ENCODE results near the gene ABLIM2.

ABLIM2 gene

DNA sequence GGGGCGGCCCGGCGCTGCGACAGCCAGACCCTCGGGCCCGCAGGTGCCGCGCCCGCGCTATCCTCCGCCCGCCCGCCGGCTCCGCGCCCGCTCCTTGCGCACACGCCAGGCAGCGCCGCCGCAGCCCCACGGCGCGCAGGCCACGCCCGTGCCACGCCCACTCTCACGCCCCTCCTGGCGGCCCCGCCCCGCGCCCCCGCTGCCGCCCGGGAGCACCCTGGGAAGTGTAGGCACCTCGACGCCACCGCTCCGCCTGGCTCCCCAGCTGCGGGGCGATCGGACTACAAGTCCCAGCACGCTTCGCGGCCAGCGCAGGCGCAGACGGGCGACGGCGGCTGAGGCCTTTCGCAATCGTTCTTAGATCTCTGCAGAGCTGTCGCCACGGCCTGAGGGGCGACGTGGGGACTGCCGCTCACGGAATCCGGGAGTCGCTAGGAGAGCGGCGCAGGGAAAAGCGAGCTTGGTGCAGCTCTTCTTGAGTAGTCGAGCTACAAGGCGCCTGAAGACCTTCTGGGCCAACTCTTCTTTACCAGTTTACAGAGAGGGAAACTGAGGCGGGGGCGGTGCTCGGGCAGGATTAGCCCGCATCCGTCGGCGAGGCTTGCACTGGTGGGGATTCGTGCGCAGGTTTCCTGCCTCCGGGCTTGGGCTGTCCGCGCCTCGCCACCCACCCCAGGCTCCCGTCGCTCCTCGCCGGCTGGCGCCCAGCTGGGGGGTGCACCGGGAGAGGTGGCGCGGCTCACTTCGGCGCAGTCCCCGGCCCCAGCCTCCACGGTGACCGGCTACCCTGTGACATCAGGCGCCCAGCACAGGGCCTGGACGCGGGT lies at the start of gene ABLIM2:
TSS of gene ABLIM2 (minus strand) at position 104 of the 827 bp plus-strand sequence. CDS start 124 bp downstream, outside the sequence.
- peak; percentile 98 for DNase-seq

- no peak for DNase-seq
Observed at GRCh38 chr4:8207314-8207713, 48.7 kb upstream of the ABLIM2 start.

- DNase-seq = no peak
Observed at GRCh38 chr4:8205749-8206611, 47.4 kb upstream of the ABLIM2 start.

DNA sequence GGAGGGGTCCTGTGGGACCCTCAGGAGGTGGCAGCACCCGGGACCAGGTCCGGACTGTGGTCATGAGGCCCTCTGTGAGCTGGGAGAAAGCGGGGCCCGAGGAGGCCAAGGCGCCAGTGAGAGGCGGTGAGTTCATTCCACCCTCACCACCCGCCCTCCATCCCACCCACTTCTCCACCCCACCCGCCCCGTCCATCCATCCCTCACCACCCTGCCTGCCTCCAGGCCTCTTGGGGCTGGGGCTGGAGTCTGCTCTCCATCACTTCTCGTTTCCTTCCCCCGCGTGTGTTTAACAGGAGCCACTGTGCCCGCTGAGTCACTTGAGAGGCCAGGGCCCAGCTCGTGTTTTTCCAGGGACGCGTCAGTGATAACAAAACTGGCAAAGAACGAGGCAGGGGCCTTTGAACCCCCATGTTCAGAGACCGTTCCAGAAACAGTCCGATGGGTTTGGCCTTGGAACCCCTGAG lies 46.7 kb upstream of the ABLIM2 start:
- DNase-seq = no peak

- DNase-seq = no peak
Observed at GRCh38 chr4:8204576-8205227, 46.1 kb upstream of the ABLIM2 start.

DNA sequence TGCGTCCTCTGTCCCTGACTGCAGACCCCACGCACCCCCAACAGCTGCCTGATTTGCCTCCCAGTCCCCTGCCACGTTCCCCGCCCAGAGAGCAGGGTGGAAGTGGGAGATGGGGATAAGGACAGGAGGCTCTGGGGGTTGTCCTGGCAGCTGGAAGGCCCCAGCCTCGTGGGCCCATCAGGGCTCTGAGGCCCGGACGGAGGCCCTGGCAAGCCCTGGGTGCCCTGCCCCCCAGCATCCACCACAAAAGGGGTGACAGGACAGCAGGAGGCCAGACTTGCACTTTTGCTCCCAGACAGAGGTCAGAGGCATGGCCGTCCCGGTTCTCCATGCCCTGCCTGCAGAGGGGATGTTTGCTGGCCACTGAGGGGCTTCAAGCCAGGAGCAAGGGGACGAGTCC lies 45.2 kb upstream of the ABLIM2 start:
- DNase-seq = no peak

DNA sequence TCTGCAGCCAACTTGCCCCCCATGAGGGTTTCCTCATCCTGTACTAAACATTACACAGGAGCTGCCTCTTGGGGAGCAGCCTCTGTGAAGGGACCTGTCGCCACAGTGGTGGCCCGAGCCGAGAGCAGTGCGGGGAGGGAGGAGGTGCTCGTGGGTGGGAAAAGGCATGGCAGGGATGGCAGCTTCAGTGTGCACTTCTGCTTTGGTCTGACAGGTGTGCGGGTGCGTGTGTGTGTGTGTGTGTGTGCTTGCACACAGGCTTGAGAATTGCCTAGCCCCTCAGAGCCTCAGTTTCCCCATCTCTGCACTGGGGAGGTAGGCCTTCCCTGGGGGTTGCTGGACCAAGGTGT lies 44.4 kb upstream of the ABLIM2 start:
- DNase-seq = no peak

- no peak for DNase-seq
Observed at GRCh38 chr4:8202108-8203051, 43.8 kb upstream of the ABLIM2 start.

DNA sequence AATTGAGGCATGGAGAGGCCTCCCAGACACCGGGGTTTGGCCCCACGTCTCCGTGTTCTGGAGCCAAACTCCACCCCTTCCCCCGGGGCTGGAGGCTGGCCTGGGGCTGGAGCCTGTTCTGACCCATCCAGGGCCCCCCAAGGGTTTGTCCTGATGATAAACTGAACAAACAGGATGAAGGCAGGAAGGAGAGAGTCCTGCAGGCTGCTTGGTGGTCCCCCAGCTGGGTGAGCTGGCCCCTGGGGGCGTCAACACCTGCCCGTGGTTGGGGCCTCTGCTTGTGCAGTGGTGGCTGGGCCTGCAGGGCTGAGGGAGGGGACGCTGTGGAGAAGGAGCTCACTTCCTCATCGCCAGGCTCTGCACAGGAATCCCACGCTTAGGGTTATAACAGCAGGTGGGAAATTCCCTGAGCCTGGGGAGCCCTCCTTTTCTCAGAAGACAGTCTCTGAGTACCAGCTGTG lies 42.7 kb upstream of the ABLIM2 start:
- DNase-seq = peak; percentile 49

DNA sequence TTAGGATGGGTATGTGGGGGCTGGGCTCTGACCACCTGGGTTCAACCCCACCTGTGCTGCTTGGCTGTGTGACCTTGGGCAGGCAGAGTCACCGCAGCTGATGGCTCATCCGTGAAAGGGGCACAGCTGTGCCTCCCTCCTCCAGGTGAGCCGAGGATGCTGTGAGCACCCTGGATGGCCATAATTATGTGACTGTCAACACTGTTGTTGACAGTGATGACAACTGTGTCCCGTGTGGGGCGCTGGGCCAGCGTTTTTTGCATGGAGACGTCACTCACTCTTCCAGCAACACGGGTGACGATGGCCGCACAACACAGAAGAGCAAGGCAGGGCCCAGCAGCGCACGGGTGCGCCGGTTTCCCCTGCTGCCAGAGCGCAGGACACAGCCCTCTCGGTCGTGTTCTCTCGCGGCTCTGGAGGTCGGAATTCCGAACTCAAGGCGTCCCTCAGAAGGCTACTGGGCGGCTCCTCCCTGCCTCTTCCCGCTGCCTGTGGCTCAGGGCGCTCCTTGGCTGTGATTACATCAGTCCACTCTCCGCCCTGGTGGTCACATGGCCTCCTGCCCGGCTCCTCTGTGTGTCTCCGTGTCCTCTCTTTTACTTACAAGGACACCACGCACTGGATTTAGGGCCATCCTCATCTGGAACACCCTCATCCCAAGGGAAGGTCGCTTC lies 41.8 kb upstream of the ABLIM2 start:
- DNase-seq = peak; percentile 29

DNA sequence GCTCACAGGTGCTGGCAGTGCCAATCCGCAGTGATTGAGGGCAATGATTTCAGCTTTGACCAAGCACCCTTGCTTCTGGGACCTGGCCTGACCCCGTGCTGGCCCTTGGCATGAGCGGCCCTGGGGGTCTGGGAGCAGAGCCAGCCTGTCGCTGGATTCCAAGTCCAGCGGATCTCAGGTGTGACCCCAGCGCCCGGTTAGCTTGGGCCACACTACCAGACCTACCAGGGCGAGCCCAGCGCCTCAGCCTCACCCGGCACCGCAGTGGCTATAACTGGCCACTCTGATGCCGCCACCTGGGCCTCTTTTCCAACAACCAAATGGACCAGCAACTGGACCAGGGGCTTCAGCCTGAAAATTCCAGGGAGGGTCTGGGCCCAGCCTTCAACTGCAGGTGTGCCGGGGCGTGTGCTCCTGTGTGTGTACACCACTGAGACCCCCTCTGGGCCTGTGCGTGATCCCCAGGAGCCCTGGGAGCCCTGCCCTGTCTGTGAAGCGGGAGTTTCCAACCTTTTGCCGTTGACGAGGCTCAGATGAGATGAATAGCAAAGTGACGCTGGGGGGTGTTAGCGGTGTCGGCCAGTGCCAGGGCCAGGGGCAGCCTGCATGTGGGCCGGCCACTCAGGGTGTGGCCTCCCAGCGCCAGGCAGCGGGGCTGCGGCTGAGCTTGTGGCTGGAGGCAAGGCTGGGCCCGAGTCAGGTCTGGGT lies 41.1 kb upstream of the ABLIM2 start:
- DNase-seq = peak; percentile 22

GRCh38 chr4:8198906-8199593 lies 40.4 kb upstream of the ABLIM2 start, which contains the start of gene SH3TC1:
SH3TC1 (plus strand) TSS chr4:8199290; CDS start chr4:8205195, 5,905 bp downstream.
- DNase-seq = peak; percentile 52

- no peak for DNase-seq
Observed at GRCh38 chr4:8198206-8198905, 39.7 kb upstream of the ABLIM2 start.

DNA sequence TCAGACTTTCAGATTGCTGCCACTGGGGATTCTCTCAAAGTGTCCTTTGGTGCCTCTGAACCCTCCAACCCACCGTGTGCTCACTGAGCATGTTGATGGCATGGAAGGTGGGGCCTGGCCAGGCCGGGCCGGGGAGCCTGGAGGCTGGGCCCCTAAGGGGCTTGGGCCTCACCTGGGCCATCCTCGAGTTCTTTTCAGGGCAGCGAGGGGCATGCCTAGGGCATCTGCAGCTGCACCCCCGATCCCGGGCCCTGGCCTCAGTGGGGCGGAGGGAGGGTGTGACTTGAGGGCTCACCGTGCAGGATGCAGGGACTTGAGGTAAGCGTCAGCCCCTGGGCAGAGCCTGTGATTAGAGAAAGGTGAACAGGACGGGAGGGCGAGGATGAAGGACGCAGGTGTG lies 38.9 kb upstream of the ABLIM2 start:
- DNase-seq = no peak

DNA sequence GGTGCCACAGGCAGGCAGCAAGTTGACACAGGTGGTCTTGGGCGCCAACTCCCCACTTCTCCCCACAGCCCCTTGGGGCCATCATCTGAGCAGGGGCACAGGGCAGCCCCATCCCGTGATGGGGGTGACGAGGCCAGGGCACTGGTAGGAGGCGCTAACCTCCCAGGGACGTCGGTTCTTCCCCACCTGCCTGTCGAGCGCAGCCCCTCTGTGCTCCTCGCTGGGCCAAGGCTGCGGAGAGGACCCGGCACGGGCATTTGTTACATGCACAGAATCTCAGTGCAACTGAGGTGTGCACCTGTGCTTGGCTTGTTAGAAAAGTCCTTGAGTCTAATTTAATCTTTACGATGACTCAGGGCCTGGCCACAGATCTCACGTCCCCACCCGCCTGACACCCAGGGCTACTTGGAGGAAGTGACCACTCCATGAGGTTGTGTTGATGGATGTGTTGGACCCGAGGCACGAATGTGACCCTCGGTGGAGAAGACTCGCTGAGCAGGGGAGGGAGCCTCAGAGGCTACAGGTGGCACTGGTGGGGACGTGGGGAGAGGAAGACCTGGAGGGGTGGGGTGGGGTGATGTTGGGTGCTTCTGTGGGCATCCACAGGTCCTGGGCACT lies 37.3 kb upstream of the ABLIM2 start:
- DNase-seq = no peak

- DNase-seq = no peak
Observed at GRCh38 chr4:8195431-8195830, 36.8 kb upstream of the ABLIM2 start.

GRCh38 chr4:8194306-8195242 lies 36.0 kb upstream of the ABLIM2 start:
- no peak for DNase-seq

Measured in stimulated activated CD4-positive, alpha-beta T cell treated with anti-CD3 and anti-CD28 coated beads, Interleukin-4, amount 100 ng/mL, for 1 hour (primary cell).